HEK293T (cell line): ENCODE measurements around the gene USP27X.

ENCODE experiments used
- BHLHE40 ChIP-seq: fragments of 450-650 bp; IDR thresholded peaks from 2 replicates; pipeline ENCODE4 v1.6.1; 2016; ENCODE audit warnings: mild to moderate bottlenecking, moderate library complexity, borderline replicate concordance
- ELF4 ChIP-seq: fragments of 450-650 bp; IDR thresholded peaks from 2 replicates; pipeline ENCODE4 v1.6.1; 2017; ENCODE audit warnings: antibody characterized with exemption
- FOXM1 ChIP-seq: fragments of 450-650 bp; IDR thresholded peaks from 2 replicates; pipeline ENCODE4 v1.6.1; 2017; ENCODE audit warnings: mild to moderate bottlenecking, borderline replicate concordance
- HDGF ChIP-seq: fragments of 450-650 bp; IDR thresholded peaks from 2 replicates; pipeline ENCODE4 v1.6.1; 2017; ENCODE audit warnings: antibody characterized with exemption, borderline replicate concordance
- NFRKB ChIP-seq: fragments of 450-650 bp; IDR thresholded peaks from 2 replicates; pipeline ENCODE4 v1.6.1; 2016; ENCODE audit warnings: mild to moderate bottlenecking, moderate library complexity
- SUZ12 ChIP-seq: fragments of 450-650 bp; IDR thresholded peaks from 2 replicates; pipeline ENCODE4 v1.6.1; 2016; ENCODE audit warnings: mild to moderate bottlenecking

- TF ChIP-seq ELF4: no peak
- no peak for TF ChIP-seq NFRKB
- no peak for TF ChIP-seq FOXM1
- no peak for TF ChIP-seq SUZ12
- no peak for TF ChIP-seq HDGF
- no peak for TF ChIP-seq BHLHE40
These were observed 483 bp downstream of the USP27X start for GRCh38 chrX:49879656-49880277.
